Left lung (tissue), 10 donors: ENCODE results near the gene ZNF575. TPM values are rescaled to one million over a fixed set of nuclear protein-coding genes. Genes with fewer than 3 reads are reported as not detected.

ENCODE experiments used
- ATAC-seq: fragments of 200-7000 bp; cut with Tn5 transposase; one replicate; pipeline ENCODE4 v1.9.1; 2020; ENCODE audit warnings: moderate library complexity
- DNase-seq, 4 donors: peaks; one replicate each; pipeline ENCODE4 v3.0.0-alpha.2; 2013 to 2020
- H3K27ac ChIP-seq, 2 donors: fragments of 200-600 bp; sonication (generic) in 1 of 2; one replicate each; pipeline versions ENCODE4 v1.5.0 to v1.8.0; 2020 to 2021
- H3K27me3 ChIP-seq, 2 donors: fragments of 200-600 bp; sonication (generic) in 1 of 2; one replicate each; pipeline versions ENCODE4 v1.5.0 to v1.8.0; 2020 to 2021
- H3K36me3 ChIP-seq, 2 donors: fragments of 200-600 bp; sonication (generic) in 1 of 2; one replicate each; pipeline versions ENCODE4 v1.5.0 to v1.8.0; 2020 to 2021
- H3K4me1 ChIP-seq, 2 donors: fragments of 200-600 bp; one replicate each; pipeline ENCODE4 v1.8.0; 2021
- H3K4me3 ChIP-seq, 2 donors: fragments of 200-600 bp; sonication (generic) in 1 of 2; one replicate each; pipeline versions ENCODE4 v1.5.0 to v1.8.0; 2020 to 2021; ENCODE audit warnings: mild to moderate bottlenecking in 1 of 2
- H3K9me3 ChIP-seq, 2 donors: fragments of 200-600 bp; sonication (generic) in 1 of 2; one replicate each; pipeline versions ENCODE4 v1.5.0 to v1.8.0; 2020 to 2021
- CTCF ChIP-seq, 2 donors: fragments of 200-600 bp; sonication (generic) in 1 of 2; IDR thresholded peaks; one replicate each; pipeline versions ENCODE4 v1.5.0 to v1.8.0; 2021; ENCODE audit warnings: antibody characterized with exemption in 2 of 2
- intact Hi-C, 2 donors: fragments of 100-400 bp; cut with DNase I; formaldehyde crosslinking; loops; one replicate each; pipeline versions ENCODE4 v1.11.2 to v1.14.2; 2022
- polyA plus RNA-seq, 6 donors: library from polyadenylated mRNA; unstranded; fragments of 120-200 nt; gene quantifications; one replicate each; pipeline ENCODE4 v1.2.1, GENCODE V29; 2013; ENCODE audit not compliant: insufficient read length in 6 of 6
- total RNA-seq, 2 donors: library from RNA; stranded (reverse); fragmentation: NEBNext Ultra II Directional; extraction: Animal tissue kit (Norgen Biotek cat#: 25700); gene quantifications; one replicate each; pipeline ENCODE4 v1.2.1, GENCODE V29; 2021
- donor health status: DM: no; HTN: yes; CAD: no.
- donor health status: DM: no; HTN: no; CAD: no.

Gene ZNF575
- total and polyA plus RNA-seq, 8 donors = 1.2 to 3.3 (median 2.3) TPM

DNA sequence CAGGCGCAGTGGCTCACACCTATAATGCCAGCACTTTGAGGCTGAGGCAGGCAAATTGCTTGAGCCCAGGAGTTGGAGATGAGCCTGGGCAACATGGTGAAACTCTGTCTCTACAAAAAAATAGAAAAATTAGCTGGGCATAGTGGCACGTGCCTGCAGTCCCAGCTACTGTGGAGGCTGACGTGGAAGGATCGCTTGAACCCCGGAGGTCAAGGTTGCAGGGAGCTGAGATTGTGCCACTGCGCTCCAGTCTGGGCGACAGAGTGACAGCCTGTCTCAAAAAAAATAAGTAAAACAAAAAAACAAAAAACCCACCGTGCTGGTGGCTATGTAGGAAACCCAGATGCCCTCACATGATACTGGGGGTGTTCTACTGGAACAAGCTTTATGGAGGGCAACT is 44.8 kb upstream of the ZNF575 start:
- Histone ChIP-seq H3K27me3 (no peaks in the 10 kb centered on the region), H3K9me3 (no peaks in the 10 kb centered on the region), H3K27ac (no peak overlapping the region), H3K36me3 (no peaks in the 10 kb centered on the region), H3K4me3 (no peak overlapping the region), H3K4me1 (peaks cover 0 to 3% of the 10 kb centered on the region in 2 donors)
- no peak for TF ChIP-seq CTCF (IDR thresholded peaks at IDR 0.05)
- ATAC-seq = no peak
- intact Hi-C loops = no loop called here
- DNase-seq = no peak

- no peak for ATAC-seq
- peaks cover 0 to 3% of the 10 kb centered on the region in 2 donors for H3K4me1 ChIP-seq
- intact Hi-C loops = no loop called here
- no peak overlapping the region for H3K27ac ChIP-seq
- H3K9me3 ChIP-seq = no peaks in the 10 kb centered on the region
- H3K4me3 ChIP-seq = no peak overlapping the region
- H3K27me3 ChIP-seq = no peaks in the 10 kb centered on the region
- DNase-seq = no peak
- no peak for TF ChIP-seq CTCF (IDR thresholded peaks at IDR 0.05)
- H3K36me3 ChIP-seq = no peaks in the 10 kb centered on the region
These were observed 43.7 kb upstream of the ZNF575 start for GRCh38 chr19:43489310-43489709.

- Histone ChIP-seq H3K4me1 (peaks cover 0 to 3% of the 10 kb centered on the region in 2 donors), H3K27me3 (no peaks in the 10 kb centered on the region), H3K36me3 (peaks cover 0 to 4% of the 10 kb centered on the region in 2 donors), H3K4me3 (no peak overlapping the region), H3K27ac (no peak overlapping the region), H3K9me3 (no peaks in the 10 kb centered on the region)
- DNase-seq (no peak), ATAC-seq (no peak)
- no peak for TF ChIP-seq CTCF (IDR thresholded peaks at IDR 0.05)
- intact Hi-C loops = no loop called here
These were observed 42.9 kb upstream of the ZNF575 start for GRCh38 chr19:43489979-43490599.

- no peak for DNase-seq
- intact Hi-C loops = no loop called here
- no peaks in the 10 kb centered on the region for H3K9me3 ChIP-seq
- no peak for ATAC-seq
- H3K36me3 ChIP-seq = peaks cover 0 to 10% of the 10 kb centered on the region in 2 donors
- H3K27ac ChIP-seq = no peak overlapping the region
- H3K4me3 ChIP-seq = no peak overlapping the region
- TF ChIP-seq CTCF (IDR thresholded peaks at IDR 0.05) = no peak
- no peaks in the 10 kb centered on the region for H3K27me3 ChIP-seq
- H3K4me1 ChIP-seq = peaks cover 0 to 3% of the 10 kb centered on the region in 2 donors
These were observed 42.2 kb upstream of the ZNF575 start for GRCh38 chr19:43490759-43491158.

DNA sequence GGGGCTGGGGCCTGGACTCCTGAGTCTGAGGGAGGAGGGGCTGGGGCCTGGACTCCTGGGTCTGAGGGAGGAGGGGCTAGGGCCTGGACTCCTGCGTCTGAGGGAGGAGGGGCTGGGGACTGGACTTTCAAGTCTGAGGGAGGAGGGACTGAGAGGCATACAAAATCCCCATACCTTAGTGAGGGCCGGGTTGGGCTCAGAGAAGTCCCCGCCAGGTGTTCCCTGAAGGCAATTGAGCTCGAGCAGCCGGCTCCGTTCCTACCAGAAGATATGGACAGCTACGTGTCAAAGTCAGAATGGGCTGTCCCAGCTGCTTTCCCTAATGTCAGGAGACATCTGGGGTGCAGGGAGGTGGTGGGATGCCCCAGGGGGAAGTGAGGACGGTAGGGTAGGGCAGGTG is 37.9 kb upstream of the ZNF575 start:
- Histone ChIP-seq H3K36me3 (peaks cover 0 to 30% of the 10 kb centered on the region in 2 donors), H3K27ac (no peak overlapping the region), H3K4me3 (no peak overlapping the region), H3K4me1 (no peaks in the 10 kb centered on the region), H3K9me3 (no peaks in the 10 kb centered on the region), H3K27me3 (no peaks in the 10 kb centered on the region)
- DNase-seq = no peak
- intact Hi-C loops = no loop called here
- TF ChIP-seq CTCF (IDR thresholded peaks at IDR 0.05) = no peak
- no peak for ATAC-seq
